Measurements from ENCODE around the gene TGM3.

The TGM3 gene

GRCh38 chr20:2296524-2297356 lies 939 bp downstream of the TGM3 start:
- Mint-ChIP-seq H3K4me1 (peaks cover 7% of the 10 kb centered on the region), H3K27ac (no peak overlapping the region), H3K9me3 (no peaks in the 10 kb centered on the region), H3K4me3 (no peak overlapping the region), H3K36me3 (no peaks in the 10 kb centered on the region)
- ATAC-seq = no peak
- no peak for DNase-seq (ENCODE audit: low spot score in 2 of 2)

- no peaks in the 10 kb centered on the region for H3K36me3 Mint-ChIP-seq
- DNase-seq (ENCODE audit: low spot score in 2 of 2) (no peak), ATAC-seq (no peak)
- peaks cover 7% of the 10 kb centered on the region for H3K4me1 Mint-ChIP-seq
- no peak overlapping the region for H3K4me3 Mint-ChIP-seq
- H3K27ac Mint-ChIP-seq = no peak overlapping the region
- no peaks in the 10 kb centered on the region for H3K9me3 Mint-ChIP-seq
These were observed 1.5 kb downstream of the TGM3 start for GRCh38 chr20:2297357-2297728.

GRCh38 chr20:2298116-2298515 lies 2.3 kb downstream of the TGM3 start:
- no peaks in the 10 kb centered on the region for H3K36me3 Mint-ChIP-seq
- DNase-seq (ENCODE audit: low spot score in 2 of 2) (no peak), ATAC-seq (no peak)
- no peaks in the 10 kb centered on the region for H3K9me3 Mint-ChIP-seq
- peaks cover 7% of the 10 kb centered on the region for H3K4me1 Mint-ChIP-seq
- no peak overlapping the region for H3K27ac Mint-ChIP-seq
- H3K4me3 Mint-ChIP-seq = no peak overlapping the region

- Mint-ChIP-seq H3K9me3 (no peaks in the 10 kb centered on the region), H3K27ac (no peak overlapping the region), H3K4me1 (peaks cover 7% of the 10 kb centered on the region), H3K36me3 (no peaks in the 10 kb centered on the region), H3K4me3 (no peak overlapping the region)
- ATAC-seq = no peak
- DNase-seq (ENCODE audit: low spot score in 2 of 2) = no peak
These were observed 2.9 kb downstream of the TGM3 start for GRCh38 chr20:2298701-2299100.

- H3K4me1 Mint-ChIP-seq = peaks cover 7% of the 10 kb centered on the region
These were observed 3.5 kb downstream of the TGM3 start for GRCh38 chr20:2299301-2299700.

GRCh38 chr20:2300002-2300401 lies 4.2 kb downstream of the TGM3 start:
- peaks cover 7% of the 10 kb centered on the region for H3K4me1 Mint-ChIP-seq
- ATAC-seq (no peak), DNase-seq (ENCODE audit: low spot score in 2 of 2) (no peak)
- no peak overlapping the region for H3K4me3 Mint-ChIP-seq
- no peaks in the 10 kb centered on the region for H3K9me3 Mint-ChIP-seq
- H3K27ac Mint-ChIP-seq = no peak overlapping the region
- no peaks in the 10 kb centered on the region for H3K36me3 Mint-ChIP-seq

More at GRCh38 chr20:2299301-2299700, 3.5 kb downstream of the TGM3 start:
- no peak for ATAC-seq
- Mint-ChIP-seq H3K4me3 (no peak overlapping the region), H3K36me3 (no peaks in the 10 kb centered on the region), H3K9me3 (no peaks in the 10 kb centered on the region), H3K27ac (no peak overlapping the region)
- no peak for DNase-seq (ENCODE audit: low spot score in 2 of 2)

- no peak overlapping the region for H3K27ac Mint-ChIP-seq
- ATAC-seq (no peak), DNase-seq (ENCODE audit: low spot score in 2 of 2) (no peak)
- H3K9me3 Mint-ChIP-seq = no peaks in the 10 kb centered on the region
- no peaks in the 10 kb centered on the region for H3K36me3 Mint-ChIP-seq
- H3K4me3 Mint-ChIP-seq = no peak overlapping the region
- H3K4me1 Mint-ChIP-seq = peaks cover 7% of the 10 kb centered on the region
These were observed 4.6 kb downstream of the TGM3 start for GRCh38 chr20:2300420-2300819.

GRCh38 chr20:2301164-2301622 lies 5.4 kb downstream of the TGM3 start:
- H3K36me3 Mint-ChIP-seq = no peaks in the 10 kb centered on the region
- ATAC-seq (peak; percentile 45), DNase-seq (ENCODE audit: low spot score in 2 of 2) (no peak)
- no peak overlapping the region for H3K4me3 Mint-ChIP-seq
- H3K4me1 Mint-ChIP-seq = peaks cover 7% of the 10 kb centered on the region
- H3K27ac Mint-ChIP-seq = no peak overlapping the region
- no peaks in the 10 kb centered on the region for H3K9me3 Mint-ChIP-seq

- ATAC-seq (no peak), DNase-seq (ENCODE audit: low spot score in 2 of 2) (no peak)
- no peak overlapping the region for H3K4me3 Mint-ChIP-seq
- peaks cover 7% of the 10 kb centered on the region for H3K4me1 Mint-ChIP-seq
- no peak overlapping the region for H3K27ac Mint-ChIP-seq
- H3K9me3 Mint-ChIP-seq = no peaks in the 10 kb centered on the region
- H3K36me3 Mint-ChIP-seq = no peaks in the 10 kb centered on the region
These were observed 6.7 kb downstream of the TGM3 start for GRCh38 chr20:2302384-2303060.

GRCh38 chr20:2303673-2304072 lies 7.9 kb downstream of the TGM3 start:
- Mint-ChIP-seq H3K9me3 (no peaks in the 10 kb centered on the region), H3K4me3 (no peak overlapping the region), H3K36me3 (no peaks in the 10 kb centered on the region), H3K27ac (no peak overlapping the region), H3K4me1 (peaks cover 7% of the 10 kb centered on the region)
- ATAC-seq (no peak), DNase-seq (ENCODE audit: low spot score in 2 of 2) (no peak)

- H3K4me3 Mint-ChIP-seq = no peak overlapping the region
- H3K9me3 Mint-ChIP-seq = no peaks in the 10 kb centered on the region
- no peak overlapping the region for H3K27ac Mint-ChIP-seq
- no peaks in the 10 kb centered on the region for H3K36me3 Mint-ChIP-seq
- peaks cover 7% of the 10 kb centered on the region for H3K4me1 Mint-ChIP-seq
- ATAC-seq (no peak), DNase-seq (ENCODE audit: low spot score in 2 of 2) (no peak)
These were observed 8.4 kb downstream of the TGM3 start for GRCh38 chr20:2304180-2304579.

GRCh38 chr20:2305029-2305428 lies 9.2 kb downstream of the TGM3 start:
- Mint-ChIP-seq H3K4me1 (peaks cover 7% of the 10 kb centered on the region), H3K27ac (no peak overlapping the region), H3K36me3 (no peaks in the 10 kb centered on the region), H3K4me3 (no peak overlapping the region), H3K9me3 (no peaks in the 10 kb centered on the region)
- no peak for DNase-seq (ENCODE audit: low spot score in 2 of 2)
- no peak for ATAC-seq

GRCh38 chr20:2305479-2305878 lies 9.7 kb downstream of the TGM3 start:
- Mint-ChIP-seq H3K4me3 (no peak overlapping the region), H3K9me3 (no peaks in the 10 kb centered on the region), H3K36me3 (no peaks in the 10 kb centered on the region), H3K4me1 (peaks cover 7% of the 10 kb centered on the region), H3K27ac (no peak overlapping the region)
- no peak for ATAC-seq
- no peak for DNase-seq (ENCODE audit: low spot score in 2 of 2)

- DNase-seq (ENCODE audit: low spot score in 2 of 2) (no peak), ATAC-seq (no peak)
- Mint-ChIP-seq H3K4me1 (peaks cover 4% of the 10 kb centered on the region), H3K27ac (no peak overlapping the region), H3K9me3 (no peaks in the 10 kb centered on the region), H3K4me3 (no peak overlapping the region), H3K36me3 (no peaks in the 10 kb centered on the region)
These were observed 10.1 kb downstream of the TGM3 start for GRCh38 chr20:2305946-2306345.

- H3K4me1 Mint-ChIP-seq = no peaks in the 10 kb centered on the region
- DNase-seq (ENCODE audit: low spot score in 2 of 2) (no peak), ATAC-seq (no peak)
- H3K27ac Mint-ChIP-seq = no peak overlapping the region
- no peaks in the 10 kb centered on the region for H3K36me3 Mint-ChIP-seq
- H3K4me3 Mint-ChIP-seq = no peak overlapping the region
- H3K9me3 Mint-ChIP-seq = no peaks in the 10 kb centered on the region
These were observed 11.3 kb downstream of the TGM3 start for GRCh38 chr20:2307136-2307535.

- no peak for DNase-seq (ENCODE audit: low spot score in 2 of 2)
- Mint-ChIP-seq H3K9me3 (no peaks in the 10 kb centered on the region), H3K36me3 (no peaks in the 10 kb centered on the region), H3K4me3 (no peak overlapping the region), H3K4me1 (no peaks in the 10 kb centered on the region), H3K27ac (no peak overlapping the region)
- ATAC-seq = no peak
These were observed 15.5 kb downstream of the TGM3 start for GRCh38 chr20:2311329-2311728.
